EL (cell line): ENCODE results near the gene PHACTR1.
A peak's percentile ranks its signal among the peaks of the same experiment; 100 is the strongest.

Source experiments
- DNase-seq: peaks from one replicate; pipeline ENCODE4 v3.0.0-alpha.2; 2016

Gene PHACTR1

GRCh38 chr6:12749531-12750379, 33.2 kb downstream of the PHACTR1 start:
- DNase-seq = peak; percentile 56

DNA sequence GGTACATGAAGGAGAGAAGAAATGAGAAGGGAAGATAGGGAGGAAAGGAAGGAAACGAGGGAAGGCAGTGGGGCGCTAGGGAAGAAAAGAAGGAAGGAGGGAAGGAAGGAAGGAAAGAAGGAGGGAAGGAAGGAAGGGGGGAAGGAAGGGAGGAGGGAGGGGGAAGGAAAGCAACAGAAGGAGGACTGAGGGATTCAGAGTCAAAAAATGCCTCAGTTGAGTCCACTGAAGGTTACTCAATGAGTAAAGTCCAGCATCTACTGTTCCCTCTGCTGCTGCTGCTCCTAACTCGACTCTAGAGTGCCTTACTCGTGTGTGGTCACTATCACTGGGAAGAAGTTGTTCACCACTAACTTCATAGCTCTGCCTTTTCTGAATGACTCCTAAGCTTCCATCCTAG, 33.8 kb downstream of the PHACTR1 start:
- no peak for DNase-seq

DNA sequence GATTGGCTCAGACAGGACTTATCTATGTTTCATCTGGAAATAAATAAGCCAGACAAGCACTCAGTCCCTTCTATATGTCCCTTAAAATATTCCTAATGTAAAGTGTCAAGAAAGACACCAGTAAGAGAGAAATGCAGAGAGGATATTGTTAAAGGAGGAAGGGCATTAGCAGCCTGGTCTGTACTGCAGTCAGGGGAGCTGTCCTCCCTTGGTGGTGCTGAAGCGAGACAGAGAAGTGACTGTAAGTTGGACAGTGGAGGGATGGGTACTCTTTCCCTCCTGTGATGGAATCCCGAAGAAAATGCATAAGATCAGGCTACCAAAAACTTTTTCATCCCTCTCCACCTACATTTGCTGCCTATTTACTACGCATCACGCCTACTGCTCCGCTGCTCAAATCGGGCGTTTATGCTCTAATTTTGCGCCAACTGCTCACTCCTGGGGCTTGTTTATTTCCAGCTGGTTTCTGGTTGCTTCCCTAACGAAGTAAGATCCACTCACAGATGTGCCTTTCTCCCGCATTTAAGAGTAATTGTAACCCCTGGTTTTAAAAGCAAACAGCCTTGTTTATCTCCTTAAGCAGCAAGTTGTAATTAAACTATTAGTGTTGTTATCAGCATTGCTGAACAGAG, 35.2 kb downstream of the PHACTR1 start:
- peak; percentile 63 for DNase-seq

DNA sequence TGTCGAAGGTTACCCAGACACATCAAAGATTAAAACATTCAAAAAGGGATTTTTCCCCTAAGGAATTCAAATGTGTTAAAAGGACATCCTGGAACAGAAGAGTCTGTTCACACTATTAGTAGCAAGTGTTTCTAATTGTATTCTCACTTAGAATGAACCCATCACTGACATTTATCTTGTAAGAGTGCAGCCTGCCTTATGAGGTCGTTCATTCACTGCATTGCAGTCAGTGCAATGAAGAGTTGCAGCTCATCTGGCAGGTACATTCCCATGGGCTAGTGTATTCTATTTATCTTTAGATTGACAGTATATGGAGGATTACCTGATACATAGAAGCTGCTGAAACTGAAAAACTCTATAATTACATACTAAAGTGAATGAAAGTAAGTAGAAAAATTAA, 36.5 kb downstream of the PHACTR1 start:
- DNase-seq = no peak

- peak; percentile 20 for DNase-seq
Measured at GRCh38 chr6:12760226-12760625, 43.7 kb downstream of the PHACTR1 start.

GRCh38 chr6:12760911-12761310, 44.3 kb downstream of the PHACTR1 start:
- peak; percentile 56 for DNase-seq

- peak; percentile 98 for DNase-seq
Measured at GRCh38 chr6:12761376-12762115, 45.0 kb downstream of the PHACTR1 start.

DNA sequence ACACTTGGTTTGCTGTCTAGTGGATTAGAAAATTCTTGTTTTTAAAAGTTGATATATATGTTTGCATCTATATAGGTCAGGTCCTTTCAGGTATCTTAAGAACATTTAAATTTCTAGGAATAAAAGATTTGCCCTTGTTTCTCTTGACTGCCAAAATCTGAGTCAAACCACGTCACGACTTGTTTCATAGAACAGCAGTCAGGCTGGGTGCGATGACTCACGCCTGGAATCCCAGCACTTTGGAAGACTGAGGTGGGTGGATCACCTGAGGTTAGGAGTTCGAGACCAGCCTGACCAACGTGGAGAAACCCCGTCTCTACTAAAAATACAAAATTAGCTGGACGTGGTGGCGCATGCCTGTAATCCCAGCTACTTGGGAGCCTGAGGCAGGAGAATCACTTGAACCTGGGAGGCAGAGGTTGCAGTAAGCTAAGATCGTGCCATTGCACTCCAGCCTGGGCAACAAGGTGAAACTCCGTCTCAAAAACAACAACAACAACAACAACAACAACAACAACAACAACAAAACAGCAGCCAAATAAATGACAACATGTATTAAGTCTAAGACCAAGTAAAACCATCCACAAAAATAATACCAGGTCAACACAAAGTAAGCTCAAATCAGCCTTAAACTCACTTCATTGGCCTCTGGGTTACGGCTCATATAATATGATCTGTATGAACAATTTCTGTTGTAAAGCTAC, 46.3 kb downstream of the PHACTR1 start:
- peak; percentile 87 for DNase-seq

DNA sequence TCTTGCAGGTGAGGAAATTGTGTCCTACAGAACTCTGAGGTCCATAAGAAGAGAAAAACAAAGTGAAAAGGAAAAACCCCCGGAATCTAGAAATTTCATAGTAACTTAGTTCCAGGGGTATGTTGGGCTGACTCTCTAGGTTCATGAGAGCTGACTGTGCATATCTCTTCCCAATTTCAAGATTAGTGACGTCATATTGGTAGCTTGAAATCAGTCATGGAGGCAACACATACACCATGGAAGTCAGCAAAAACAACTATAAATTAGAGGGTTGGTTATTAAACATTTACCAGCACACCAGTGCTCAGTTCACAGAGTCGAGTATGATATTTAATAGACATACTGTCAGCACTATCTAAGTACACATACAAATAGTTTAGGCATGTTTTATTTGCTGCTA, 49.8 kb downstream of the PHACTR1 start:
- no peak for DNase-seq

GRCh38 chr6:12767016-12767415, 50.4 kb downstream of the PHACTR1 start:
- DNase-seq = no peak

- DNase-seq = peak; percentile 69
Measured at GRCh38 chr6:12769556-12770256, 53.1 kb downstream of the PHACTR1 start.

DNA sequence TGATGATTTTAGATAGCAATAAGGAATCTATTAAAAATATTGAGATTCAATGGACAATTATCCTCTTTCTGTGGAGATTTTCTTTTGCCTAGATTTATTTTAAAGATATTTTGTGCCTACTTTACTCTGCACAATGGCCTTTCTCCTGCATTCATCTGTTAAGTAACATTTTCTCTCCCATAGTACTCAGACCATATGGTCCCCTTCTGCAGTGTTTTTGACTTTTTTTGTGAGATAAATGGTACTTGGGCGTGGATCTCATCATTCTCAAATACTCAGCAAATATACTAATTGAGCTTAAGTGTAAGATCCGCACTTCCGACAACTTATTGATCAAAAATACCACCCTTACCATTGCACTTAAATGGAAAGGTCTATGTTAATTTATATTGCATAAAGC, 55.8 kb downstream of the PHACTR1 start:
- no peak for DNase-seq

DNA sequence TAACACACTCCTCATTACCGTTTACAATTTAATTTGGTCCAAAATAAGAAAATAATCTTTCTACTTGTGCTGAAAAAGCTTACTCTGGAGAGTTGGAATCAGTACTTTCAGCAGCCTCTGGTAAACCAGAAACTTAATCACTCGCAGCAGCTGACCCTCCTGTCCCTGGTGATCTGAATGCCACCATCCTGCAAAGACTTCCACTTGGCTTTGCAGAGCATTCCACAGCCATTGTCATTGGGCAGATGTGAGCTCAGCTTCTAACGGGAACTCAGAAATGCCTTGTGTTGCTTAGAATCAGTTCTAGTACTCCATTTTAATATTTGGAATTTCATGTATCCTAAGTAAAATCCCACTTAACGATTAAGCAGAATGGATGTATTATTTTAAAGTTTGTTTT, 59.7 kb downstream of the PHACTR1 start:
- DNase-seq = no peak

GRCh38 chr6:12779772-12780171, 63.2 kb downstream of the PHACTR1 start:
- DNase-seq = no peak

GRCh38 chr6:12782136-12782535, 65.6 kb downstream of the PHACTR1 start:
- DNase-seq = no peak

DNA sequence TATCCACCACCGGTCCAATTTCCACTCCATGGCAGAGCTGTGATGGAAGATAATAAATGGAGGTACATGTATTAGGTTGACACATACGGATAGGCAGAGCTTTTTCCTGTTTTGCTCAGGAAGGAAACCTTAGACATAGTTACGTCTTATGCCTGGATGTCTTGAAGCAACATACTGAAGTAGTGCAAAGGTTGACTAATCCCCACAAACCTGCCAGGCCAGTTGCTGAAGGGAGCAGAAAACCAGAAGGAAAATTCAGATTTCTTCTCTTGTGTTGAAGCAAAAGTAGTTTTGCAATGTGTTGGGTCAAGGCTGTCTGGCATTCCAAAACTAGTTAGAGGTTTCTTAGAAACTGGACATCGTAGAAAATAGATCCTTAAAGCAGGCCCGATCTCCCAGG, 68.7 kb downstream of the PHACTR1 start:
- DNase-seq = no peak

DNA sequence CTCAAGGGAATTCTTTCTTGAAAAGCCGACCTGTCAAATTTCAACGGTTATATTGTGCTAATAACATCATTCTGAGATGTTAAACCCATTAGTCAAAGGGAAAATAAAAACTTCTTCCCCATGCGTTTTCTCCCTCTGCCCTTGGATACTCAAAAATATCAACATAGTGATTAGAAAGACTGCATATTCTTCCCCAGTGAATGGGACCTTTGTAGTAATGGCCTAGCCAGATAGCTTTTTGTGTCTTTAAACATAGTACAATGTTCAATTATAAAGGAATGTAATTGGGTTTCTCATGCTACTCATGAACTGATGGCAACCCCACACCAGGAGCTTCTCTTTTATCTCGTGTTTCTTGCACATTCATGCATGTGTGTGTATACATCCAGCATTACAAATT, 69.4 kb downstream of the PHACTR1 start:
- DNase-seq = no peak

- peak; percentile 61 for DNase-seq
Measured at GRCh38 chr6:12791371-12791770, 74.8 kb downstream of the PHACTR1 start.

- no peak for DNase-seq
Measured at GRCh38 chr6:12798326-12798725, 81.8 kb downstream of the PHACTR1 start.

DNA sequence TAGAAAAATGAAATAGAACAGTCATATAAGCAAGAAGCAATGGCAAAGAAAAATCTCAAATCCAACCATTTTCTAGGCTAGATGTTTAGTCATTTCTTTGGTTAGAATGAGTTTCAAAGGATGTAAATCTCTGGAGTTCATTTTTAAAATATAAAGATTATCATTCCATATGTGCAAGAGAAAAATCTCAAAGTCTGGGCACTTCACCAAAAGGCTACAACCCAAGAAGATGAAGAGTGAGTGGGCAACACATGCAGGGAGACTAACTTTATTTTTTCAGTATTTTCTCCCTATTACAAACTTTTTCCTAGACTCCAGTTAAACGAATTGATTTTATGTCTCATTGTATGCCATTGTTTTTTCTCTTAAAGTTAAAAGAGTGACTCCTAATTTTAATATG, 83.6 kb downstream of the PHACTR1 start:
- DNase-seq = no peak

DNA sequence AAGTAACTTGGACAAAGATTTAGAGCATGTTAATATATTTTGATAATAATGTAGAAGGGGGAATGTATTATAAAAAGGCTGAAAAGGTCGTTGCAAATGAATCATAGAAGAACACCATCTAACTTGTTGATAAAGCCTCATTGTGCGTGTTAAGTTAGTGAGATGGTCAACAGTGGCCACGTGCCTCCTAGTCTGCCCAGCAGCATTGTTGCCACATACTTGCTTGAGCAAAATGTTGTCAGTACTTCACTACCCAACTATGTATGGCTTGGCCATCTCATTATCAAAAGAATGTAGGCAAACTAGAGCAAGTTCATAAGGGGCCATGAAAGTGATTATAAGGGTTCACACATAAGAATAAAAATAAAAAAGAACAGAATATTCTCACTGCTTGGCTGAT, 84.6 kb downstream of the PHACTR1 start:
- DNase-seq = no peak

DNA sequence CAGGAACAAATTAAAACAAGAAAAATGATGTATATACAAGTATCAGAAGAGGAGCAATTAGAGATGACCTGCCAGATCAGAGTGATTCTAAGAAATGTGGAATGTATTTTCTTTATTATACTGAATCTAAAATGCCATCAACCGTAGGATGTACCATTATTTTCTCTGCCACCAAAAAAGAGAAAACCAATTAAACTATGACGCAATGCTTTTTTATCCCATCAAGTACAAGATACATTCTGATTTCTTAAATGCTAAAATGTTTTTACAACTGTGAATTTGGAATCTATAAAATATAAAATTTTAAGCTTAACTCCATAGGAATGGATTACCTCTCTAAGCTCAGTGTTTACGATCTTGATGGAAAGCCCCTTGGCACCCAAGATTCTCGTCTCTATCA, 85.9 kb downstream of the PHACTR1 start:
- DNase-seq = no peak

- no peak for DNase-seq
Measured at GRCh38 chr6:12803486-12803885, 86.9 kb downstream of the PHACTR1 start.
